Right lobe of liver (tissue), 6 donors: ENCODE data around the gene SERINC5. TPM values are rescaled to one million over a fixed set of nuclear protein-coding genes. Genes with fewer than 3 reads are reported as not detected.

Experiments used
- ATAC-seq, 4 donors: fragments of 200-7000 bp; cut with Tn5 transposase; one replicate each; pipeline ENCODE4 v1.9.1; 2020; ENCODE audit warnings: mild to moderate bottlenecking in 4 of 4, moderate library complexity in 4 of 4
- DNase-seq, 3 donors: peaks; one replicate each; pipeline ENCODE4 v3.0.0-alpha.2; 2020
- H3K27ac ChIP-seq, 3 donors: fragments of 200-600 bp; one replicate each; pipeline ENCODE4 v1.8.0; 2022
- H3K27me3 ChIP-seq, 2 donors: fragments of 200-600 bp; one replicate each; pipeline ENCODE4 v1.8.0; 2022
- H3K36me3 ChIP-seq, 4 donors: fragments of 200-600 bp; sonication (generic) in 1 of 4; one replicate each; pipeline versions ENCODE4 v1.5.1 to v1.8.0; 2017 to 2022; ENCODE audit warnings: control low read depth in 1 of 4
- H3K4me1 ChIP-seq, 4 donors: fragments of 200-600 bp; sonication (generic) in 1 of 4; one replicate each; pipeline versions ENCODE4 v1.5.1 to v1.8.0; 2017 to 2022; ENCODE audit warnings: control low read depth in 1 of 4
- H3K4me3 ChIP-seq, 3 donors: fragments of 200-600 bp; one replicate each; pipeline ENCODE4 v1.8.0; 2022
- H3K9me3 ChIP-seq, 4 donors: fragments of 200-600 bp; sonication (generic) in 1 of 4; one replicate each; pipeline versions ENCODE4 v1.5.1 to v1.8.0; 2017 to 2022; ENCODE audit warnings: control low read depth in 1 of 4
- POLR2A ChIP-seq: fragments of 450-650 bp; IDR thresholded peaks from one replicate; pipeline ENCODE4 v1.6.1; 2017; ENCODE audit warnings: antibody characterized with exemption, mild to moderate bottlenecking
- WGBS: methylation state at CpG from one replicate; pipeline ENCODE4 v1.1.6; 2018; ENCODE audit warnings: low coverage, low lambda C conversion rate; ENCODE audit not compliant: insufficient coverage; ENCODE audit errors: missing lambda C conversion rate; 5-methylcytosine and 5-hydroxymethylcytosine counted together
- intact Hi-C, 2 donors: fragments of 100-400 bp; cut with DNase I; formaldehyde crosslinking; loops; one replicate each; pipeline versions ENCODE4 v1.11.2 to v1.14.1; 2022
- total RNA-seq, 6 experiments: library from RNA; depleted of rRNA in 2 of 6; stranded (reverse); fragments of >200 nt in 2 of 6; fragmentation: NEBNext Ultra II Directional in 3 of 6; extraction: Animal tissue kit (Norgen Biotek cat#: 25700) in 3 of 6; gene quantifications; one replicate each; pipeline versions ENCODE4 v1.1.0 to v1.2.4, GENCODE V29; 2016 to 2023
- TF ChIP-seq, protein P1 (sequence below), 4 donors: fragments of 200-600 bp in 3 of 4; fragments of 450-650 bp in 1 of 4; IDR thresholded peaks; one replicate each; pipeline versions ENCODE4 v1.5.1 to v1.8.0; 2016 to 2022; ENCODE audit warnings: antibody characterized with exemption in 4 of 4, mild to moderate bottlenecking in 2 of 4
- donor health status: DM: no; HTN: yes; CAD: no.
- donor health status: DM: no; HTN: no; CAD: no.
- donor health status: DM: no; HTN: no; CAD: no.
- donor health status: DM: no; HTN: yes; CAD: no.
- donor health status: DM: no; HTN: yes; CAD: no.

SERINC5 gene
- total RNA-seq, 6 experiments from 2014 or later = 30.1 to 82.1 (median 57.9) TPM

GRCh38 chr5:80198920-80199319 is 56.9 kb downstream of the SERINC5 start:
- 92% methylated on average over 2 of the region's 3 CpGs for WGBS
- no peak for DNase-seq
- no peak for ATAC-seq
- TF ChIP-seq POLR2A = no peak
- TF ChIP-seq, protein P1, sequence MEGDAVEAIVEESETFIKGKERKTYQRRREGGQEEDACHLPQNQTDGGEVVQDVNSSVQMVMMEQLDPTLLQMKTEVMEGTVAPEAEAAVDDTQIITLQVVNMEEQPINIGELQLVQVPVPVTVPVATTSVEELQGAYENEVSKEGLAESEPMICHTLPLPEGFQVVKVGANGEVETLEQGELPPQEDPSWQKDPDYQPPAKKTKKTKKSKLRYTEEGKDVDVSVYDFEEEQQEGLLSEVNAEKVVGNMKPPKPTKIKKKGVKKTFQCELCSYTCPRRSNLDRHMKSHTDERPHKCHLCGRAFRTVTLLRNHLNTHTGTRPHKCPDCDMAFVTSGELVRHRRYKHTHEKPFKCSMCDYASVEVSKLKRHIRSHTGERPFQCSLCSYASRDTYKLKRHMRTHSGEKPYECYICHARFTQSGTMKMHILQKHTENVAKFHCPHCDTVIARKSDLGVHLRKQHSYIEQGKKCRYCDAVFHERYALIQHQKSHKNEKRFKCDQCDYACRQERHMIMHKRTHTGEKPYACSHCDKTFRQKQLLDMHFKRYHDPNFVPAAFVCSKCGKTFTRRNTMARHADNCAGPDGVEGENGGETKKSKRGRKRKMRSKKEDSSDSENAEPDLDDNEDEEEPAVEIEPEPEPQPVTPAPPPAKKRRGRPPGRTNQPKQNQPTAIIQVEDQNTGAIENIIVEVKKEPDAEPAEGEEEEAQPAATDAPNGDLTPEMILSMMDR (IDR thresholded peaks at IDR 0.05) = no peak
- Histone ChIP-seq H3K4me1 (peaks cover 0 to 36% (median 12%) of the 10 kb centered on the region in 4 donors), H3K4me3 (no peak overlapping the region), H3K27ac (peak overlapping the region in 1 of 3 donors; percentile 14), H3K9me3 (no peaks in the 10 kb centered on the region), H3K36me3 (peaks cover 0 to 10% (median 2%) of the 10 kb centered on the region in 4 donors), H3K27me3 (no peaks in the 10 kb centered on the region)
- intact Hi-C loops = no loop called here

DNA sequence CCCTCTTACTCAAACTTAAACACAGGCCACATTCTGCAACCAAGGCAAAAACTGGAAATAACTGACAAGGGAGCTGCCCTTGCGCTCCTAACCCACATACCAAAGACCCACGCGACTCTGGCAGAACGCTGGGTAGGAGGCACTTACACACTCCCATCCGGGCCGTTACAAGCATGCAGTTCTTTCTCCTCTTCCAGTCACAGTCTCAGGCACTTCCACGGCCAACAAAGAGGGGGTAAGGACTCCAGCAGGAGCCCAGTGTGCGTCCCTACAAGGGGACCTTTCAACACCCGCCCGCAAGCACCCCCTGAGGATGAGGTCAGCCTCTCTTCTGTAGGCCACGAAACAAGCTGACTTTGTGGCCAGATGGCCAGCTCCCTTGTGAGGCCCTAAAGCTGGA is 57.4 kb downstream of the SERINC5 start:
- DNase-seq = no peak
- Histone ChIP-seq H3K27ac (peak overlapping the region in 1 of 3 donors; percentile 14), H3K4me1 (peaks cover 0 to 36% (median 12%) of the 10 kb centered on the region in 4 donors), H3K9me3 (no peaks in the 10 kb centered on the region), H3K27me3 (no peaks in the 10 kb centered on the region), H3K36me3 (peaks cover 0 to 10% (median 2%) of the 10 kb centered on the region in 4 donors), H3K4me3 (no peak overlapping the region)
- WGBS = 80% methylated on average over 1 of the region's 11 CpGs
- intact Hi-C loops = no loop called here
- ATAC-seq = no peak
- no peak for TF ChIP-seq POLR2A
- TF ChIP-seq, protein P1 (IDR thresholded peaks at IDR 0.05) = no peak

DNA sequence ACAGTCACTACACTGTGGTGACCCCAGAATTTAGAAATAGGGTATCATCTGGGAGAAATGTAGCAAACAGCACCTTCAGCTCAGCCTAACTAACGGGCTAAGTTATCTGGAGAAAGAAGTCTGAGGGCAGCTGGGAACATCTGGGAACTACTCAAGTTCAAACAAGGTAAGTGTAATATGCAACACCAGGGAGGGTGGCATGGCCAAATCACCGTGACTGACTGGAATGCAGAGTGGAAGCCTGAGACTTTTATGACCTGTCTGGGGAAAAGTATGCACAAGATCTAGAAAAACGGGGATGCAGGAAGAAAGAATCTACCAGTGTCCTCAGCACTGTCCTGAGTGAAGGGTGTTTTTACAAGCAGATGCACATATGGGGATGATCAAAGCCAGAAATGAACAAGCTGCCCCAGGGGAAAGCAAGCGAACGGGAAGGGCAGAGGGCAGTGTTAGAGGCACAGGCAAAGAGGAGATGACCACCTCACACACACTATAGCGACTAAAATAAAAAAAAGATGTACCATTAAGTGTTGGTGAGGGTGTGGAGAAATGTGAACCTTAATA is 59.9 kb downstream of the SERINC5 start:
- WGBS = 74% methylated on average over 6 of the region's 6 CpGs
- no peak for DNase-seq
- no peak overlapping the region for H3K27ac ChIP-seq
- intact Hi-C loops = no loop called here
- no peak for TF ChIP-seq POLR2A
- TF ChIP-seq, protein P1 (IDR thresholded peaks at IDR 0.05) = no peak
- ATAC-seq = peak in 1 of 4 donors; percentile 16
- H3K9me3 ChIP-seq = no peaks in the 10 kb centered on the region
- H3K36me3 ChIP-seq = no peaks in the 10 kb centered on the region
- H3K27me3 ChIP-seq = no peaks in the 10 kb centered on the region
- H3K4me3 ChIP-seq = no peak overlapping the region
- peaks cover 0 to 57% (median 18%) of the 10 kb centered on the region in 4 donors for H3K4me1 ChIP-seq

GRCh38 chr5:80194468-80194867 is 61.4 kb downstream of the SERINC5 start:
- 63% methylated on average over 4 of the region's 4 CpGs for WGBS
- Histone ChIP-seq H3K27me3 (no peaks in the 10 kb centered on the region), H3K36me3 (no peaks in the 10 kb centered on the region), H3K9me3 (no peaks in the 10 kb centered on the region), H3K4me1 (peaks cover 0 to 60% (median 18%) of the 10 kb centered on the region in 4 donors), H3K27ac (peak overlapping the region in 1 of 3 donors; percentile 42), H3K4me3 (no peak overlapping the region)
- TF ChIP-seq POLR2A = no peak
- TF ChIP-seq, protein P1 (IDR thresholded peaks at IDR 0.05) = no peak
- peak in 1 of 4 donors; percentile 14 for ATAC-seq
- intact Hi-C loops = no loop called here
- DNase-seq = no peak
